HEK293T (cell line): Measurements from ENCODE around the gene TNFSF8.

ENCODE experiments used
- ARNT ChIP-seq: fragments of 450-650 bp; IDR thresholded peaks from 2 replicates; pipeline ENCODE4 v1.6.1; 2017; ENCODE audit warnings: mild to moderate bottlenecking
- BHLHE40 ChIP-seq: fragments of 450-650 bp; IDR thresholded peaks from 2 replicates; pipeline ENCODE4 v1.6.1; 2016; ENCODE audit warnings: mild to moderate bottlenecking, moderate library complexity, borderline replicate concordance
- CTBP1 ChIP-seq: fragments of 450-650 bp; IDR thresholded peaks from 2 replicates; pipeline ENCODE4 v1.6.1; 2016; ENCODE audit warnings: borderline replicate concordance
- ELF4 ChIP-seq: fragments of 450-650 bp; IDR thresholded peaks from 2 replicates; pipeline ENCODE4 v1.6.1; 2017; ENCODE audit warnings: antibody characterized with exemption
- FOXA1 ChIP-seq: fragments of 450-650 bp; IDR thresholded peaks from 2 replicates; pipeline ENCODE4 v1.6.1; 2016; ENCODE audit warnings: mild to moderate bottlenecking
- FOXK2 ChIP-seq: fragments of 450-650 bp; IDR thresholded peaks from 2 replicates; pipeline ENCODE4 v1.6.1; 2016; ENCODE audit warnings: mild to moderate bottlenecking
- HDGF ChIP-seq: fragments of 450-650 bp; IDR thresholded peaks from 2 replicates; pipeline ENCODE4 v1.6.1; 2017; ENCODE audit warnings: antibody characterized with exemption, borderline replicate concordance
- L3MBTL2 ChIP-seq: fragments of 450-650 bp; conservative IDR thresholded peaks from 2 replicates; pipeline ENCODE4 v1.6.1; 2016; ENCODE audit warnings: mild to moderate bottlenecking
- NFRKB ChIP-seq: fragments of 450-650 bp; IDR thresholded peaks from 2 replicates; pipeline ENCODE4 v1.6.1; 2016; ENCODE audit warnings: mild to moderate bottlenecking, moderate library complexity
- SP1 ChIP-seq: fragments of 450-650 bp; IDR thresholded peaks from 2 replicates; pipeline ENCODE4 v1.6.1; 2017
- SUZ12 ChIP-seq: fragments of 450-650 bp; IDR thresholded peaks from 2 replicates; pipeline ENCODE4 v1.6.1; 2016; ENCODE audit warnings: mild to moderate bottlenecking
- TARDBP ChIP-seq: fragments of 450-650 bp; IDR thresholded peaks from 2 replicates; pipeline ENCODE4 v1.6.1; 2016
- TF ChIP-seq, protein P1 (sequence below): fragments of 450-650 bp; IDR thresholded peaks from 2 replicates; pipeline ENCODE4 v1.6.1; 2016

DNA sequence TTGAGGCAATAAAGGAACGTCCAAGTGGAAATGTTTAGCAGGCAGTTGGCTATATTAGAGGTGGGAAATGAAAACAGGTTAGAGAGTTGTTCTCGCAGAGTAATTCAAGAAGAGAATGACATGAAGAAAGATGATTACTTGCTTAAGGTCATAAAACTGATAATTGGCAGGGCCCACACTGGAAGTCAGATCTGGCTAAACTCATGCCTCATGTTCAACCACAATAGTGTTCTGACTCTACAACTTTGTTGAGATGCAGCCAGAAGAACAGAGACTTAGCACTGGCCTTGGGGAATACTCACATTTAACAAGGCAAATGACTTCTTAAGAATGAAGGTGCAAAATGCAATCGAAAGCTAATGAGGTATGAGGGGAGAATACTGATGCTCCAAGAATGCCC is 27.2 kb upstream of the TNFSF8 start:
- no peak for TF ChIP-seq SUZ12
- TF ChIP-seq HDGF, result no peak
- TF ChIP-seq, protein P1, sequence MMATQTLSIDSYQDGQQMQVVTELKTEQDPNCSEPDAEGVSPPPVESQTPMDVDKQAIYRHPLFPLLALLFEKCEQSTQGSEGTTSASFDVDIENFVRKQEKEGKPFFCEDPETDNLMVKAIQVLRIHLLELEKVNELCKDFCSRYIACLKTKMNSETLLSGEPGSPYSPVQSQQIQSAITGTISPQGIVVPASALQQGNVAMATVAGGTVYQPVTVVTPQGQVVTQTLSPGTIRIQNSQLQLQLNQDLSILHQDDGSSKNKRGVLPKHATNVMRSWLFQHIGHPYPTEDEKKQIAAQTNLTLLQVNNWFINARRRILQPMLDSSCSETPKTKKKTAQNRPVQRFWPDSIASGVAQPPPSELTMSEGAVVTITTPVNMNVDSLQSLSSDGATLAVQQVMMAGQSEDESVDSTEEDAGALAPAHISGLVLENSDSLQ, result no peak
- TF ChIP-seq CTBP1, result no peak
- no peak for TF ChIP-seq TARDBP
- TF ChIP-seq BHLHE40, result no peak
- no peak for TF ChIP-seq NFRKB
- no peak for TF ChIP-seq FOXA1
- no peak for TF ChIP-seq SP1
- TF ChIP-seq L3MBTL2, result no peak
- TF ChIP-seq ARNT, result no peak
- no peak for TF ChIP-seq FOXK2
- no peak for TF ChIP-seq ELF4
